HCT116 (cell line): ENCODE measurements around the gene FBXL7. TPM values are rescaled to one million over a fixed set of nuclear protein-coding genes. Genes with fewer than 3 reads are reported as not detected.

ENCODE experiments used
- ATAC-seq: fragments of 200-7000 bp; cut with Tn5 transposase; 2 replicates; pipeline ENCODE4 v1.9.1; 2020; ENCODE audit warnings: mild to moderate bottlenecking, moderate library complexity
- BruUV-seq: library from RNA; stranded (reverse); fragments of 400-500 nt; replicated peaks from 2 replicates; lab custom pipeline; 2021; lab: Mats Ljungman, UMichigan
- CTCF ChIA-PET: fragments of 300-600 bp; sonication (Branson Sonifier 250); formaldehyde crosslinking; loops from one replicate; lab custom pipeline; 2021; ENCODE audit warnings: antibody characterized with exemption; lab: Charles Lee
- POLR2A ChIA-PET: fragments of 300-600, 350-600 bp; sonication (Branson Sonifier 250); formaldehyde crosslinking; loops from one replicate; lab custom pipeline; 2021; ENCODE audit warnings: antibody characterized with exemption; lab: Charles Lee
- RAD21 ChIA-PET, 2 experiments: fragments of 300-600 bp; sonication (Branson Sonifier 250); formaldehyde crosslinking; loops; one replicate each; lab custom pipeline; 2023; ENCODE audit warnings: low total read pairs in 2 of 2; ENCODE audit not compliant: uncharacterized antibody in 2 of 2, unreplicated experiment in 2 of 2, low non-redundant PET in 1 of 2; lab: Charles Lee
- DNase-seq: peaks from one replicate; pipeline ENCODE4 v3.0.0-alpha.2; 2010; ENCODE audit warnings: low read depth, low spot score
- H2AFZ ChIP-seq: fragments of 200-600 bp; shearing (Covaris generic), sonication (generic); 2 replicates; pipeline ENCODE4 v1.6.1; 2017; ENCODE audit warnings: low read depth, mixed run types, mixed read lengths, antibody characterized with exemption, low read length; ENCODE audit not compliant: poor library complexity, severe bottlenecking
- H3K27ac ChIP-seq: 2 replicates; pipeline ENCODE4 v1.5.1; 2012; ENCODE audit warnings: low read depth, low read length
- H3K27me3 ChIP-seq: fragments of 200-600 bp; sonication (generic); 2 replicates; pipeline ENCODE4 v1.6.1; 2016; ENCODE audit warnings: mixed run types, low read length, mixed read lengths; ENCODE audit not compliant: insufficient read depth
- H3K36me3 ChIP-seq, 2 experiments: fragments of 200-500 bp in 1 of 2; fragments of 200-600 bp in 1 of 2; sonication (Bioruptor generic) in 1 of 2; sonication (generic) in 1 of 2; 2 replicates each; pipeline versions ENCODE4 v1.5.1 to v1.6.1; 2014 to 2016; ENCODE audit warnings: low read length in 2 of 2, inconsistent platforms in 1 of 2, mixed read lengths in 1 of 2, mixed run types in 1 of 2; ENCODE audit not compliant: insufficient read depth in 2 of 2, control insufficient read depth in 1 of 2
- H3K4me1 ChIP-seq, 2 experiments: fragments of 200-600 bp in 1 of 2; sonication (generic) in 1 of 2; 2 replicates each; pipeline versions ENCODE4 v1.5.1 to v1.6.1; 2012 to 2017; ENCODE audit warnings: low read length in 2 of 2, inconsistent platforms in 1 of 2, mild to moderate bottlenecking in 1 of 2, mixed read lengths in 1 of 2, mixed run types in 1 of 2, moderate library complexity in 1 of 2; ENCODE audit not compliant: insufficient read depth in 2 of 2, control insufficient read depth in 1 of 2
- H3K4me2 ChIP-seq: fragments of 200-600 bp; sonication (generic); 2 replicates; pipeline ENCODE4 v1.6.1; 2017; ENCODE audit warnings: mixed run types, low read length, mixed read lengths
- H3K4me3 ChIP-seq, 2 experiments: fragments of 200-600 bp in 1 of 2; sonication (generic) in 1 of 2; replicated peaks in 1 of 2; 2 replicates each; pipeline ENCODE4 v1.5.1; 2011 to 2016; ENCODE audit warnings: low read length in 2 of 2, control low read depth in 1 of 2, low read depth in 1 of 2, mild to moderate bottlenecking in 1 of 2, mixed read lengths in 1 of 2, mixed run types in 1 of 2
- H3K79me2 ChIP-seq: fragments of 200-600 bp; sonication (generic); 2 replicates; pipeline ENCODE4 v1.6.1; 2017; ENCODE audit warnings: mild to moderate bottlenecking, mixed run types, low read length, moderate library complexity, mixed read lengths; ENCODE audit not compliant: insufficient read depth
- H3K9ac ChIP-seq: fragments of 200-600 bp; sonication (generic); 2 replicates; pipeline ENCODE4 v1.6.1; 2016; ENCODE audit warnings: low read length, mixed read lengths
- H3K9me2 ChIP-seq: fragments of 200-600 bp; sonication (generic), shearing (Covaris generic); 2 replicates; pipeline ENCODE4 v1.6.1; 2017; ENCODE audit warnings: mixed run types, mild to moderate bottlenecking, moderate library complexity; ENCODE audit not compliant: insufficient read depth
- H3K9me3 ChIP-seq, 2 experiments: fragments of 200-500 bp in 1 of 2; fragments of 200-600 bp in 1 of 2; sonication (Bioruptor generic) in 1 of 2; sonication (generic) in 1 of 2; 2 replicates each; pipeline ENCODE4 v1.6.1; 2014 to 2017; ENCODE audit warnings: low read length in 2 of 2, mixed read lengths in 2 of 2, inconsistent platforms in 1 of 2, low read depth in 1 of 2, mild to moderate bottlenecking in 1 of 2, mixed run types in 1 of 2, moderate library complexity in 1 of 2; ENCODE audit not compliant: control insufficient read depth in 1 of 2, insufficient read depth in 1 of 2
- H4K20me1 ChIP-seq: fragments of 200-600 bp; sonication (generic), shearing (Covaris generic); 2 replicates; pipeline ENCODE4 v1.6.1; 2017; ENCODE audit warnings: mixed run types, mild to moderate bottlenecking, moderate library complexity; ENCODE audit not compliant: insufficient read depth
- CBX3 ChIP-seq: IDR thresholded peaks from 2 replicates; pipeline ENCODE4 v1.6.1; 2012; ENCODE audit warnings: low read depth
- CEBPB ChIP-seq: IDR thresholded peaks from 2 replicates; pipeline ENCODE4 v1.6.1; 2012; ENCODE audit warnings: low read depth
- CTCF ChIP-seq, 3 experiments: fragments of 200-600 bp in 1 of 3; sonication (generic) in 1 of 3; IDR thresholded peaks in 2 of 3; conservative IDR thresholded peaks in 1 of 3; 2 replicates each; pipeline ENCODE4 v1.5.1; 2012 to 2017; ENCODE audit warnings: low read depth in 2 of 3, low read length in 2 of 3, antibody characterized with exemption in 1 of 3, borderline replicate concordance in 1 of 3, control low read depth in 1 of 3, mild to moderate bottlenecking in 1 of 3, mixed read lengths in 1 of 3, mixed run types in 1 of 3, moderate library complexity in 1 of 3; ENCODE audit not compliant: insufficient read depth in 1 of 3
- ELF1 ChIP-seq: IDR thresholded peaks from 2 replicates; pipeline ENCODE4 v1.6.1; 2012; ENCODE audit warnings: low read depth, borderline replicate concordance
- EZH2 ChIP-seq: fragments of 200-600 bp; sonication (generic); IDR thresholded peaks from 2 replicates; pipeline ENCODE4 v1.6.1; 2017; ENCODE audit warnings: antibody characterized with exemption, mixed run types
- EZH2phosphoT487 ChIP-seq: fragments of 200-600 bp; IDR thresholded peaks from 2 replicates; pipeline ENCODE4 v1.6.1; 2018; ENCODE audit warnings: antibody characterized with exemption, borderline replicate concordance
- FOSL1 ChIP-seq: IDR thresholded peaks from 2 replicates; pipeline ENCODE4 v1.6.1; 2012; ENCODE audit warnings: low read depth
- MAX ChIP-seq: IDR thresholded peaks from 2 replicates; pipeline ENCODE4 v1.6.1; 2012
- POLR2A ChIP-seq: IDR thresholded peaks from 2 replicates; pipeline ENCODE4 v1.7.0; 2011; ENCODE audit warnings: borderline replicate concordance; ENCODE audit not compliant: insufficient read depth, insufficient read length; ENCODE audit errors: extremely low read depth
- POLR2AphosphoS5 ChIP-seq: IDR thresholded peaks from 2 replicates; pipeline ENCODE4 v1.6.1; 2011; ENCODE audit warnings: mild to moderate bottlenecking, low read depth, low read length, moderate library complexity
- RAD21 ChIP-seq: IDR thresholded peaks from 2 replicates; pipeline ENCODE4 v1.6.1; 2012; ENCODE audit warnings: low read depth, mild to moderate bottlenecking
- SIN3A ChIP-seq: IDR thresholded peaks from 2 replicates; pipeline ENCODE4 v1.6.1; 2012; ENCODE audit warnings: low read depth
- SP1 ChIP-seq: IDR thresholded peaks from 2 replicates; pipeline ENCODE4 v1.6.1; 2012; ENCODE audit warnings: low read depth
- SRF ChIP-seq: IDR thresholded peaks from 2 replicates; pipeline ENCODE4 v1.6.1; 2012; ENCODE audit warnings: low read depth
- TCF7L2 ChIP-seq: IDR thresholded peaks from 2 replicates; pipeline ENCODE4 v1.7.0; 2011; ENCODE audit warnings: borderline replicate concordance, inconsistent platforms; ENCODE audit not compliant: insufficient read depth, insufficient read length; ENCODE audit errors: extremely low read depth
- YY1 ChIP-seq: IDR thresholded peaks from 2 replicates; pipeline ENCODE4 v1.6.1; 2011; ENCODE audit warnings: low read length, low read depth, moderate library complexity, mild to moderate bottlenecking; ENCODE audit not compliant: insufficient replicate concordance; ENCODE audit errors: extremely low read depth
- ZBTB33 ChIP-seq: IDR thresholded peaks from 2 replicates; pipeline ENCODE4 v1.6.1; 2011; ENCODE audit warnings: mild to moderate bottlenecking, low read length, moderate library complexity; ENCODE audit not compliant: insufficient replicate concordance; ENCODE audit errors: extremely low read depth
- ZFX ChIP-seq: fragments of 450-650 bp; IDR thresholded peaks from 2 replicates; pipeline ENCODE4 v1.6.1; 2017
- ZNF274 ChIP-seq: fragments of 200-500 bp; sonication (Bioruptor generic); IDR thresholded peaks from 2 replicates; pipeline ENCODE4 v1.6.1; 2014; ENCODE audit warnings: mild to moderate bottlenecking, low read depth, low read length, inconsistent platforms
- intact Hi-C: fragments of 100-400 bp; cut with micrococcal nuclease; formaldehyde crosslinking; loops from 2 replicates; pipeline ENCODE4 v1.10.0; 2022
- total RNA-seq: library from RNA; stranded (reverse); gene quantifications from one replicate; pipeline ENCODE4 v1.2.1, GENCODE V29; 2021; ENCODE audit not compliant: unreplicated experiment
- TF ChIP-seq, protein P1 (sequence below): IDR thresholded peaks from 2 replicates; pipeline ENCODE4 v1.6.1; 2012; ENCODE audit warnings: low read depth

Gene FBXL7
- total RNA-seq, 1 experiment from 2014 or later = 0.05 TPM

GRCh38 chr5:15558240-15558639, 58.3 kb downstream of the FBXL7 start:
- ChIA-PET POLR2A (no interaction called here), CTCF (no interaction called here)
- H4K20me1 ChIP-seq = no peaks in the 10 kb centered on the region

More at GRCh38 chr5:15558240-15558639, 58.3 kb downstream of the FBXL7 start:
- no peaks in the 10 kb centered on the region for H3K36me3 ChIP-seq
- RAD21 ChIA-PET = no interaction called here
- no peaks in the 10 kb centered on the region for H3K79me2 ChIP-seq
- H3K4me1 ChIP-seq = no peaks in the 10 kb centered on the region
- no peak for ATAC-seq
- BruUV-seq = no TSS peak
- H3K9me3 ChIP-seq = peaks cover 13 to 24% of the 10 kb centered on the region in 2 experiments; a peak in 2 of 4 replicates
- no peak overlapping the region for H3K27ac ChIP-seq
- TF ChIP-seq YY1 (no peak), ZBTB33 (no peak), POLR2A (no peak), TCF7L2 (no peak), ZFX (no peak), CTCF (IDR thresholded peaks at IDR 0.05 in 2 of 3, conservative IDR thresholded peaks at IDR 0.05 in 1 of 3; ENCODE audit: borderline replicate concordance in 1 of 3, insufficient read depth in 1 of 3, low read depth in 2 of 3, low read length in 2 of 3) (no peak), EZH2 (no peak), CEBPB (no peak), CBX3 (no peak), ELF1 (no peak), SIN3A (no peak), FOSL1 (no peak), POLR2AphosphoS5 (no peak), SRF (no peak), RAD21 (no peak), SP1 (no peak), ZNF274 (no peak), MAX (no peak), EZH2phosphoT487 (no peak)
- TF ChIP-seq, protein P1, sequence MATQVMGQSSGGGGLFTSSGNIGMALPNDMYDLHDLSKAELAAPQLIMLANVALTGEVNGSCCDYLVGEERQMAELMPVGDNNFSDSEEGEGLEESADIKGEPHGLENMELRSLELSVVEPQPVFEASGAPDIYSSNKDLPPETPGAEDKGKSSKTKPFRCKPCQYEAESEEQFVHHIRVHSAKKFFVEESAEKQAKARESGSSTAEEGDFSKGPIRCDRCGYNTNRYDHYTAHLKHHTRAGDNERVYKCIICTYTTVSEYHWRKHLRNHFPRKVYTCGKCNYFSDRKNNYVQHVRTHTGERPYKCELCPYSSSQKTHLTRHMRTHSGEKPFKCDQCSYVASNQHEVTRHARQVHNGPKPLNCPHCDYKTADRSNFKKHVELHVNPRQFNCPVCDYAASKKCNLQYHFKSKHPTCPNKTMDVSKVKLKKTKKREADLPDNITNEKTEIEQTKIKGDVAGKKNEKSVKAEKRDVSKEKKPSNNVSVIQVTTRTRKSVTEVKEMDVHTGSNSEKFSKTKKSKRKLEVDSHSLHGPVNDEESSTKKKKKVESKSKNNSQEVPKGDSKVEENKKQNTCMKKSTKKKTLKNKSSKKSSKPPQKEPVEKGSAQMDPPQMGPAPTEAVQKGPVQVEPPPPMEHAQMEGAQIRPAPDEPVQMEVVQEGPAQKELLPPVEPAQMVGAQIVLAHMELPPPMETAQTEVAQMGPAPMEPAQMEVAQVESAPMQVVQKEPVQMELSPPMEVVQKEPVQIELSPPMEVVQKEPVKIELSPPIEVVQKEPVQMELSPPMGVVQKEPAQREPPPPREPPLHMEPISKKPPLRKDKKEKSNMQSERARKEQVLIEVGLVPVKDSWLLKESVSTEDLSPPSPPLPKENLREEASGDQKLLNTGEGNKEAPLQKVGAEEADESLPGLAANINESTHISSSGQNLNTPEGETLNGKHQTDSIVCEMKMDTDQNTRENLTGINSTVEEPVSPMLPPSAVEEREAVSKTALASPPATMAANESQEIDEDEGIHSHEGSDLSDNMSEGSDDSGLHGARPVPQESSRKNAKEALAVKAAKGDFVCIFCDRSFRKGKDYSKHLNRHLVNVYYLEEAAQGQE = no peak
- H3K27me3 ChIP-seq = no peaks in the 10 kb centered on the region
- intact Hi-C loops = no loop called here
- H2AFZ ChIP-seq = no peak overlapping the region
- H3K9me2 ChIP-seq = no peaks in the 10 kb centered on the region
- H3K4me2 ChIP-seq = no peak overlapping the region
- DNase-seq = no peak
- no peak overlapping the region for H3K4me3 ChIP-seq
- H3K9ac ChIP-seq = no peak overlapping the region
